ENCODE results near the gene OTX2. TPM values are rescaled to one million over a fixed set of nuclear protein-coding genes. Genes with fewer than 3 reads are reported as not detected.

Gene OTX2
- total RNA-seq, 1 donor from 2014 or later: not detected

- intact Hi-C loops (cut with micrococcal nuclease): no loop called here
- Histone ChIP-seq H3K9me3 (replicated peaks) (no peaks in the 10 kb centered on the region), H3K27me3 (ENCODE audit: low read depth) (peaks cover 67% of the 10 kb centered on the region), H3K4me3 (no peak overlapping the region), H3K4me1 (no peaks in the 10 kb centered on the region), H3K36me3 (no peaks in the 10 kb centered on the region), H3K27ac (replicated peaks) (no peak overlapping the region)
- no peak for DNase-seq
- no peak for TF ChIP-seq CTCF (IDR thresholded peaks at IDR 0.05; ENCODE audit: borderline replicate concordance)
Observed at GRCh38 chr14:56752428-56752827, 57.9 kb downstream of the OTX2 start.

- DNase-seq: no peak
- TF ChIP-seq CTCF (IDR thresholded peaks at IDR 0.05; ENCODE audit: borderline replicate concordance): no peak
- H3K4me1 ChIP-seq: no peaks in the 10 kb centered on the region
- intact Hi-C loops (cut with micrococcal nuclease): no loop called here
- H3K4me3 ChIP-seq: no peak overlapping the region
- H3K27ac ChIP-seq (replicated peaks): no peak overlapping the region
- H3K9me3 ChIP-seq (replicated peaks): no peaks in the 10 kb centered on the region
- H3K36me3 ChIP-seq: no peaks in the 10 kb centered on the region
- peaks cover 66% of the 10 kb centered on the region for H3K27me3 ChIP-seq (ENCODE audit: low read depth)
Observed at GRCh38 chr14:56751471-56751870, 58.8 kb downstream of the OTX2 start.

Other genes with a start within 250 kb of the OTX2 start
- 5.1 TPM for gene TMEM260, start 230.7 kb downstream of the OTX2 start, total RNA-seq